ENCODE results near the gene COBL. TPM values are rescaled to one million over a fixed set of nuclear protein-coding genes. Genes with fewer than 3 reads are reported as not detected.

The COBL gene
- total and polyA plus RNA-seq, 2 donors (not counting 3 experiments of a cell fraction or from before 2014, with no cell fraction given): 0.11 TPM; not detected in 1

DNA sequence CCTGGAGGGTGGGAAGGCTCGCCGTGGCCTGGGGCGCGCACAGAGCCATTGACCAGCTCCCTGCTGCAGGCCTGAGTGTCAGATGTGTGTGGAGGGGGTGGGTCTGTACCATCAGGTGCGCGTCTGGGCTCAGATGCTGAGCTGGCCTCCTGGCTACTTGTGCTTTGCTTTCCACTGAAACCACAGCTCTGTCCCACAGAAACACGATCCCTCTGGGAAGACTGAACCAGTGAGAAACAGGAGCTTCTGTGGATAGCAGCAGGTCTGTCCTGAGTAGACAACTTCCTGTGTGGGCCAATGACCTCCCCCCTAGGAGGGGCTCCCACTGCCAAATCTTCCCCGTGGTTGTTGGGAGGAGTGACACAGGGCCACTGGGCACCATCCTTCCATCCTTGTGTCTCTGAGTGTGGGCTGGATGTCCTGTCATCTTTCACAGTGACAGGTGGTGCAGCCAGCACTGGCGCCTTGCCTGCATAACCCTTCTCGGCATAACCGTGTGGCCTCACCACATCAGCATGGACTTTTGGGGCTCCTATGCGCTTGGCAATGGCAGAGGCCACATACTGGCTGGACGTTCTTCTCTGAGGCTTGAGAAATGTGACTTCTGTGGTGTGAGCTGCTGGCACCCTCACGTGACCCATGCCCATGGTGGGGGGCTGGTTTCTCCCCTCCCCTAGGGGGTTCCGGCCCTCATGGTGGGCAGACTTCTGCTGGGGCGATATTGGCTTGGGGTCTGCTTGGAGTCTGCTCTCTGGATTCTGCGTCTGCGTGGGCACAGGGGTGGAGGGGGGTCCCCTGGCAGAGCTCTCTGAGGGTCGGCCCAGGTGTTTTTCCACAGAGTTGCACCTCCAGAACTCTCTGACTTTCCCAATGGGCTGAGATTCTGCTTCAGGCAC, 288.4 kb downstream of the COBL start:
- H3K9me3 ChIP-seq (replicated peaks; ENCODE audit: control insufficient read depth, insufficient read depth, low read length): no peaks in the 10 kb centered on the region
- TF ChIP-seq, protein P1, sequence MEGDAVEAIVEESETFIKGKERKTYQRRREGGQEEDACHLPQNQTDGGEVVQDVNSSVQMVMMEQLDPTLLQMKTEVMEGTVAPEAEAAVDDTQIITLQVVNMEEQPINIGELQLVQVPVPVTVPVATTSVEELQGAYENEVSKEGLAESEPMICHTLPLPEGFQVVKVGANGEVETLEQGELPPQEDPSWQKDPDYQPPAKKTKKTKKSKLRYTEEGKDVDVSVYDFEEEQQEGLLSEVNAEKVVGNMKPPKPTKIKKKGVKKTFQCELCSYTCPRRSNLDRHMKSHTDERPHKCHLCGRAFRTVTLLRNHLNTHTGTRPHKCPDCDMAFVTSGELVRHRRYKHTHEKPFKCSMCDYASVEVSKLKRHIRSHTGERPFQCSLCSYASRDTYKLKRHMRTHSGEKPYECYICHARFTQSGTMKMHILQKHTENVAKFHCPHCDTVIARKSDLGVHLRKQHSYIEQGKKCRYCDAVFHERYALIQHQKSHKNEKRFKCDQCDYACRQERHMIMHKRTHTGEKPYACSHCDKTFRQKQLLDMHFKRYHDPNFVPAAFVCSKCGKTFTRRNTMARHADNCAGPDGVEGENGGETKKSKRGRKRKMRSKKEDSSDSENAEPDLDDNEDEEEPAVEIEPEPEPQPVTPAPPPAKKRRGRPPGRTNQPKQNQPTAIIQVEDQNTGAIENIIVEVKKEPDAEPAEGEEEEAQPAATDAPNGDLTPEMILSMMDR (IDR thresholded peaks at IDR 0.05; ENCODE audit: extremely low read depth in 1 of 2, insufficient read depth in 1 of 2, low read depth in 1 of 2, low read length in 2 of 2): no peak
- no peak for TF ChIP-seq EZH2 (IDR thresholded peaks at IDR 0.05; ENCODE audit: borderline replicate concordance, low read depth, low read length, severe bottlenecking)
- no peak for TF ChIP-seq POLR2A (IDR thresholded peaks at IDR 0.05; ENCODE audit: low read depth, low read length)
- TF ChIP-seq FOS (IDR thresholded peaks at IDR 0.05; ENCODE audit: borderline replicate concordance, insufficient read depth, low read length): no peak
- TF ChIP-seq MYC (IDR thresholded peaks at IDR 0.05; ENCODE audit: low read depth, low read length): no peak
- H3K9me1 ChIP-seq (replicated peaks; ENCODE audit: control insufficient read depth, extremely low read depth, insufficient read depth, low read length): no peaks in the 10 kb centered on the region
- no peak overlapping the region for H3K4me2 ChIP-seq (ENCODE audit: insufficient read depth, low read length)
- H2AFZ ChIP-seq (ENCODE audit: low read depth, low read length): no peak overlapping the region
- H3K9ac ChIP-seq (replicated peaks; ENCODE audit: extremely low read depth, insufficient read depth, low read length): no peak overlapping the region
- H3K27ac ChIP-seq (ENCODE audit: insufficient read depth, low read depth, low read length): no peak overlapping the region
- peaks cover 6% of the 10 kb centered on the region for H3K4me1 ChIP-seq (ENCODE audit: control insufficient read depth, extremely low read depth, insufficient read depth, low read length)
- FAIRE-seq (no peak), DNase-seq (ENCODE audit: low read depth, low spot score) (no peak)
- POLR2A ChIA-PET: interaction anchor here (0.6 kb wide), 1 partner anchor 79 kb away, joined by 5 read pairs; no protein-coding TSS in a partner anchor
- dilution Hi-C loops (cut with MboI; ENCODE audit: extremely low pct_ligation_motif_present, low sequenced_read_pairs) (no loop called here), intact Hi-C loops (cut with micrococcal nuclease) (no loop called here)
- no peaks in the 10 kb centered on the region for H3K27me3 ChIP-seq (ENCODE audit: control insufficient read depth in 2 of 2, insufficient read depth in 2 of 2, low read length in 2 of 2)
- no peaks in the 10 kb centered on the region for H3K79me2 ChIP-seq (ENCODE audit: control insufficient read depth, insufficient read depth, low read length)
- no peaks in the 10 kb centered on the region for H3K36me3 ChIP-seq (ENCODE audit: control insufficient read depth in 2 of 2, extremely low read depth in 1 of 2, insufficient read depth in 2 of 2, low read length in 2 of 2)
- CTCF ChIA-PET: no interaction called here
- no peaks in the 10 kb centered on the region for H4K20me1 ChIP-seq (replicated peaks; ENCODE audit: control insufficient read depth, extremely low read depth, insufficient read depth, low read length)
- H3K4me3 ChIP-seq (replicated peaks in 1 of 3; ENCODE audit: insufficient read depth in 1 of 3, low read depth in 1 of 3, low read length in 3 of 3): no peak overlapping the region
- no TSS peak for BruUV-seq (replicated peaks)
